HG03378 (cell line): ENCODE results near the gene TTN.
A peak's percentile ranks its signal among the peaks of the same experiment; 100 is the strongest.

Experiments used
- ATAC-seq: cut with Tn5 transposase; IDR thresholded peaks from one replicate; pipeline ENCODE4 v1.9.1; 2021; ENCODE audit warnings: mild to moderate bottlenecking, moderate library complexity; ENCODE audit not compliant: unreplicated experiment

Gene TTN

DNA sequence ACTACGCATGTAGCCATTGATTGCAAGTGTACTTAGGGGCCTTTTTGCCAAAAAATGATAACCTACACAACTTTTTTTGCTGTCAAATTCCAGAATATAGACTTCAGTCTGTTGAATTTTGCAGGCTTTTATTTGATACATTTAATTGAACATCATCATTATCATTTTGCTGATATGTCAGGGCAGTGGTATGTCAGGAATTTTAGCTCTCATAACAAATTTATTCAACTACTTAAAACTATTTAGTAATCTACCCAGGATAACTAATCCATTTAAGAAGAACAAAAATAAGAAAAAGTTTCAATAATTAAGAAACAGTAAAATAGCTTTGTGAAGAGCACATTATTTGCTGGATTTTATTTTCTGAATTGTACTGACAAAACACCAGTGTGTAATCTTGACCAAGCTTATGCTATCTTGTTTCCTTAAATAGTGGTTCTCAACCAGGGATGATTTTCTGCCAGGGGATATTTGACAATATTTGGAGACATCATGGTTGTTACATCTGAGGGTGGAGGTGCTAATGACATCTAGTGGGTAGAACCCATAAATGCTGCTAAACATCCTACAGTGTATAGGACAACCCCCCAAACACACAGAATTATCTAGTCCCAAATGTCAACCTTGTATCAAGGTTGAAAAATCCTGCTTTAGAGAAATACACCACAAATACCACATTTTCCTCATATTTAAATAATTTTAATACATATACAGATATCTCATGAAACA is 12.1 kb upstream of the TTN start:
- no peak for ATAC-seq

DNA sequence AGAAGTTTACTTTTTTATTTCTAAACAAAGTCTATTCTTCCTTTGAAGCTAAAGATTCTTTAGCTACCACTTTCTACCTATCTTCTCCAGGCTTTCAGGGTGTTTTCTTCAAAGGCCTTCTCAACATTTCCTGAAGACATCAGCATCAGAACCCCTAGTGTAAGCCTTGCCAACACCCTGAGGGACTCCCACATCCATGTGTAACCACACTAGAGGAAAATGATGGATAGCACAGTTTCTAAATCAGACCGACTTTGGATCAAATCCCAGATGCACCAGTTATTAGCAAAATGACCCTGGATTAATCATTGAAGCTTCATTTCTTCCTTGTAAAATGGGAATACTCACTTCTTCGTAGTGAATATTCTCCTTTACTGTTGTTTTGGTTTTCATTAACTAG is 4.7 kb upstream of the TTN start:
- ATAC-seq = no peak

DNA sequence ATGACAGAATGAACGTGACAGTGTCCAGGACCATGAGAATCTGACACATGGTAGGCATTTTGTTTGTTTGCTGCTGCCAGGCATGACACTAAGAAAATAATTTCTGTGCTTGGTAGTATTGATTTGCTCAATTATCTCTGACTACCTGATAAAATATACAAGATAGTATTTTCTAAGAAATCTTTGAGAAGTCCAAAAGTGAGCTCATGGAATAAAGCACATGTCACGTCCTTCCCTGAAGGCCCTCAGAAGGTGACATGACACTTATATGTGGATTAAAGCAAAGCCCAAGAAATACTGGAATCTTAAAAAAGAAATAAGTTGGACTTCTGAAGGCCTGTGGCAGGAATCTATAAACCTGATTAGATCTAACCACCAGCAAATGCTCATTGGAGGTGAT is 3.8 kb upstream of the TTN start:
- ATAC-seq = no peak

DNA sequence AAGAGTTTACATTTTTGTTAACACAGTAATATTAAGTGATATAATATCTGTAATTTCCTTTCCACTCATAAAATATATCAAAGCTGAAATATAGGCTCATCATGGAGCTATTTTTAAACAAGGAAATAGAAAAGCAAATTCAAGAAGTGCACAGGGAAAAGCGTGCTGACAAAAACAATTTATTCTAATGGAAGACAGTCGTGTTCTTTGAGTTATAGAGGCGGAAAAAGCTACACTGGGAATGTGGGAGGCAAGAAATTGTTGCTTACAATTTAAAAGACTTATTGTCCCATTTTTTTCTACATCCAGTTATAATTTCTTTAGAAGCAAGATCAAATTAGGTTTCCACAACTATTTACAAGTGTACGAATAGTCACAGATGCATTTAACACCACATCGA is 3.2 kb upstream of the TTN start:
- ATAC-seq = no peak

DNA sequence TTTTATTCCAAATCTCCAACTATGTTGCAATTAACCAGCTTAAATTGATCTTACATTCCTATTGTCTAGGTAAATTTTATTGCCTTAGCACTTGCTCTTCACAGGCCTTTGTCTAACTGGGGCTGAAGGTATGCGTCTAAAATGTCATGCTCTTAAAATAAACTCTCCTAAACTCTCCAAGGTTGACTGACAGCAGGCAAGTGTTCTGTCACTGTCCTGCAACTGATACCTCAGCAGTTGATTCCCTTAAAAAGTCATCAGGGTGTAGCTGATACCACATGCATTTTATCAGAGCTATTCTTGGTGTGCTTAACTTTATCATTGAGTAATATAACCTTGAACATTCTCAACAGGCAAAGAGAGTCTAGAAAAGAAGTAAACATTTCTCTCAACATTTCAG is 680 bp downstream of the TTN start:
- no peak for ATAC-seq

DNA sequence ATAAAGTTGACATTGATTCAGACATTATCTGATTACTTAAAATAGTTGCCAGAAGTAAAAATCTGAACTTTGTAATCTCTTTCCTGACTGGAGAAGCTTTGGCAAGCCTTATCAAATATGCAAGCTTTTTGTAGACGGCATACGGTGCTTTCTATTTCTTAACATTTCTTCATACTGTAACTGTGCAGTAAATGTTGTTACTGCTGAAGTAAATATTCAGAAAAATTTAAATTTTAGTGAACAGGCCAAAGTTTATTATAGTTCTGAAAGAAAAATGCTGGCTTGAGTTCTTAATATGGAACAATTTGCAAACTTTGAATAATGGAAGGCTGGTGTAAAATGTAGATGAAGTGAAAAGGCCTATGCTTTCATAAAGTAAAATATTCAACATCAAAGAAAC is 1.8 kb downstream of the TTN start:
- ATAC-seq = no peak

DNA sequence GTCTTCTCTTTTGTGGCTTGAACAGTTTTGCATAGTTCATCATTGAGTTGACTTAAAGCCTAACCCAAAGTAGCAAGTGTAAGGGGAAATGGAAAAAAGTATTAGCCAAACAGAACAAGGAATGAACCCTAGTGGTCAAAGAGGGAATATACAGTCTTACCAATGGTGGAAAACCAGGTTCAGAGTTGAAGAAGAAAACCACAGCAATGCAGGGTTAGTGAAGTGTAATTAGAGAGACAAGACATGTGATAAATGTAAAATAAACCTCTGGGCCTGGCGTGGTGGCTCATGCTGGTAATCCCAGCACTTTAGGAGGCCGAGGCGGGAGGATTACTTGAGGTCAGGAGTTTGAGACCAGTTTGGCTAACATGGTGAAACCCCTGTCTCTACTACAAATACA is 2.4 kb downstream of the TTN start:
- peak; percentile 80 for ATAC-seq

DNA sequence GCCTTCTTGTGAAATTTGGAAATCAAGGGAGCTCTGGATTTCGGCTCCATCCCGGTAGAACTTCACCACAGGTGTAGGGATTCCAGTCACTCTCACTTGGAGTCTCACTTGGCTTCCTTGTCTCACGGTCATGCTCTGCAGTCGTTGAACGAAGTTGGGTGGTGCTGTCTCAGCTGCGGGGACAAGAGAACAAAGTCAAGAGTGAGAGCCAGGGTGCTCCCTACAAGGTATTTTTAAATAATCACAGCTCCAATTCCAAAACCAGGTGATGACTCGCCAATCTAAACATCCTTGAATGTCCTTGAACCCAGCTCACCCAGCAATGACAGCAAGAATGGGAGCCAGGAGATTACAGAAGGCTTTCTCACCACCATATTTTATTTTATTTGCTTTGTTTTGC is 6.7 kb downstream of the TTN start:
- no peak for ATAC-seq

DNA sequence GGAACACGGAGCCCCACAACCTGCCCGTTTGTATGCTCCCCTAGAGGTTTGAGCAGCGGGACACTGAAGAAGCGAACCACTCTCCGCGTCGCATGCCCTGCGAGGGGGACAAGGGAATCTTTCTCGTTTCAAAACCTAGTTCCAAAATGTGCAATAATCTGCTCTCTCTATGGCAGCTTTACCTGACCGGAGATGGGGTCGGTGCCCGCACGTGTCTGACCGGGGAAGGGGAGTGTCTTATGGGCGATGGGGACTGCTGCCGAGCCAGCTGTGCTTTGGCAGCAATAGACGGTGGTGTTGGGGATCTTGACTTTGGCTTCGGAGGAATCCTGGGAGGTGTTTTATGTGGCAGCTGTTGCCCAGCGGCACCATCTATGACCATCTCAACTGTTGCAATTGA is 7.9 kb downstream of the TTN start:
- ATAC-seq = no peak

DNA sequence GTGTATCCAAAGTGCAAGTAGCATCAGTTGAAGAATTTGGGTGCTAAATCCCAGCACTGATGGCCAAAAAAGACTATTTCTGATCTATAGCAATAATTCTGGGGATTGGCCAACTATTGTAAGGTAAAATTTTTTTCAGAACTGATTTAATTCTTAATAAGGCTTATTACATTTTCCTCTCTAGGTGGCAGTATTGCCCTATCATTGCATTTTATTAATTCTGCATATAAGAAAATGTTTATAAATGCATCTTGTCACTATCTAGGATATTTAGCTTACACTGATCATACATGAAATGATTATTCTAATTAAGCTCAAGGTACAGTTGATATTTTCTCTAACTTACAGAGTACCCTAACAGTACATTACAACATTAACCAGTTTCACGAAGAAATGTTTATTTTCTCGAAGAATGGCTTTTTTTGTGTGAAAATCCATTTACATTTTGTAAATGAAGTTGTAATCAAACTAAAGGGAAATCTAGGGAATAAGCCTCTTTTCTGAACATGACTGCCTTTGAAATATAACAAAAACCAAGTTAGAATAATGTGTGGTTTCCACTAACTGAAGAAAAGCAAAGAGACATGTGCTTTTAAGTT is 11.0 kb downstream of the TTN start:
- no peak for ATAC-seq

DNA sequence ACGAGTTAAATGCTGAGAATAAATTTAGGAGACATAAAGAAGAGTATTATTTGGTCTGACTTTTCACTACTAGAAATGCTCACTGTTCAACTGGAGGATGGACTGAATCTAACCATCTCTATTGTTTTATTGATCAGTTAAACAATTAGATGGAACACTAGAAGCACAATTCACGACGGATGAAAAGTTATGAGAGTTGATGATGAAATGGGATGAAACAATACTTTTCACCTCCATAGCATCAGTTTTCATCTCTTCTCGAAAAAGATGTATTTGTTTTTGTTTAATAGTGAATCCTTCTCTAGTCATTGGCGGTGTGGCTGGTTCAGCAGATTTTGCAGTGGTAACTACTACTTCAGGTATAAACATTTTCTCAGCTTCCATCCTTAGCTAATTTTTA is 19.3 kb downstream of the TTN start:
- ATAC-seq = no peak

DNA sequence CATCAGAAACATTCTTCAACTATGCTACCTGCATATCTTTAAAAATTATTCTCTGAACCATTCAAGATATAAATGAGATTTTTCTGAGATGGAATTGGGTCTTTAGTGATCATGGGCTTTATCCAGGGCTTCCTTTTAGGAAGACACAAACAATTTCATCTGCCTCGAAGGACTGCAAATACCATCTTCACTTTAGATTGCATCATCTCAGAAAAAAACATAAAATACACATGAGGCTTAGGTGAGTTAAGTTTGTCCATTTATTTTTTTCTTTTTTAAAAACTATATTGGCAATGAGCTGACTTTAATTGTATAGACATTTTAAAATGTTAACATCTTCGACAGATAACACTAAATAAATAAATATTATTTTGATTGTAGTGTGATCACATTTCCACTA is 20.1 kb downstream of the TTN start:
- no peak for ATAC-seq

DNA sequence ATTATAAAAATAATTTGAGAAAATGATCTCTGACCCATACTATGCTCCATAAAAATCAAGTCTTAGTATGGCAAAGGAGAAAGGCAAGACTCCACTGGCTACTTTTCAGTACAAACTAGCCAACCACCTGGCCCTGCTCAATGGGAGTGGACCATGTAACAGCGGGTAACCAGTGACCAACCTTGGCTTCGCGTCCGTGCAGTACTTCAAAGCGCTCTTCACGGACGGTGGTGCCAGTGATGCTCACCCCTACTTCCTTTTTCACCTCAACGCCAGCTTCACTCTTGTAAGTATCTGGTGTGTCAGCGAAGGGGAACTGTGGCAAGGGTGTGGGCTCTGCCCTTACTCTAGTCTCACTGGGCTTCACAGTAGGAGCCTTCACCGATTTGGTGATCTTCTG is 23.3 kb downstream of the TTN start:
- no peak for ATAC-seq

DNA sequence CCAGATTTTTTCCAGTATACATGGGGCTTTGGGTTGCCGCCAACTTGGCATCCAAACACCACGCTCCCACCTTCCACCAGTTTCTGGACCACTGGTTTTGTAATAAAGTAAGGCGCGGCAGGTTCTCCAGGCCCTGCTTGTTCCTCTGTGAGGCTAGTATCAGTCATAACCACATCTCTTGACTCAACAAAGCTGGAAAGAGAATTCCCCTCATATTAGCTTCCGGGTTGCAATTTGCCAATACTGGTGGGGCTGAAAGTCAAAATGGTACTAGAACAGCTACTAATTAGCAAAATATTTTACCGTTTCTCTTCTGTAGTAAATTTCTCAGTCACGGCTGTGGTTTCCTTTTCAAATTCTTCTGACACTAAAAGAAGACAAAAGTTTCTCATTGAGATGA is 25.0 kb downstream of the TTN start:
- ATAC-seq = no peak

DNA sequence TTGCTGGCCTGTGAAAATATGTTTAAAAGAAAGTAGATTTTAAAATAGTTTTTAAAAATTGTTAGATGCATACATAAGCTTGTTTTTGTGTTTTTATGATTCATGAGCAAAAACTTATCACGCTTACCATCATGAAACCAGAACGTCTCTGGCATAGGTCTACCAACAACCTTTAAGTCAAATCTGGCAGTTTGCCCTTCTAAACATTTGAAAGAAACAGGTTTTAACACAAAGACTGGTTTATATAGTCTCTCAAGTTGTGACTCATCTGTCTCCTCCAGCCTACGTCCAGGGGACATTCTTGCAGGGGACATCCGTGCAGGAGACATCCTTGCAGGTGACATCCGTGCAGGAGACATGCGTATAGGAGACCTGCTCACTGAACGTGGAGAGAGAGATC is 29.6 kb downstream of the TTN start:
- no peak for ATAC-seq

DNA sequence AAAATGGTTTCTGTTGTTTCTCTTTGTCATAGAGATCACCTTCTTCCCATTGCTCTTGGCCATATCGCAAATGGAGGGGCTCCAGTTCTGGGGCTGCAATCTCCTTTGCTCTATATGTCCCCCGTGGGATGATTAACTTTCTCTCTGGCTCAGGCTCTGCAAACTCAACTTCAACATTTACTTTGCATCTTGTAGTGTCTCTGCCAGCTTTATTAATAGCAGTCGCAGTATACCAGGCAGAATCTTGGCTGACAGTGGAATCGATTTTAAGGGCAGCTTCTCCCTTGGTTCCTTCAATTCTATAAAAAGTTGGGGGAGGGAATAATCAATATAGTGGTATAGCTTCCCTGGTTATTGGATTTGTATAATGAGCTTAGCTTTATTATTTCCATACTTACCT is 30.5 kb downstream of the TTN start:
- no peak for ATAC-seq

DNA sequence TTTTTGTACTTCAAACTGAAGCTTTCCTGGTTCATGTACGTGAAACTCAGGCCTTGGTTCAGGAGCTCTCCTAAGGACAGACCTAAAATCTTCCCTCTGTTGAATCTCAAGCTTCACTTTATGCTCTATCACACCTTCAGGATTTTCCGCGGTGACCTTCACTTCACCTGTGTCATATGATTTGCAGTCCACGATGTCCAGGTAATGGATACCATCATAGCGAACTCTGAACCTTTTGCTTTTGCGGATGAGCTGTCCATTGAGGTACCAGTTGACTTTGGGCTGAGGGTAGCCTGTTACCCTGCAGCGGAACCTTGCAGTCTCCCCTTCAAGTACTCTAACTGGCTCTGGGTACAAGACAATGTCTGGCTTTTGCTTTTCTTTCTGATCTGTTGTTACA is 31.2 kb downstream of the TTN start:
- no peak for ATAC-seq

DNA sequence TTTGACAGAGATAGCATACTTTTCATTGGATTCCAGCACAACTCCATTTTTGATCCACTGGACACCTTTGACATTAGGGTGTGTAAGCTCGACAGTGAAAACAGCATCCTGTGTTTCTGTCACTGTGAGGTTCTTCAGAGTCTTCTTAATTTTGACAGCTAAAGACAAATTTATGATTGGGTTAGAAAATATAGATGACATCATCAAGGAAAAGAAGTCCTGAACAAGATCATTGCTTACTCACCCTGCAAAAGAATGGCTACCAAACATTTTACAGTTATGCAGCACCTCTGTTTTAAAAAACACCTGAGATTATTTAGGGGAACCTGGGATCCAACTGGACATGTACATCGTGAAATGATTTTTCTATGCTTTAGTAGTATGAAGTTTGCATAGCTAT is 36.7 kb downstream of the TTN start:
- no peak for ATAC-seq

DNA sequence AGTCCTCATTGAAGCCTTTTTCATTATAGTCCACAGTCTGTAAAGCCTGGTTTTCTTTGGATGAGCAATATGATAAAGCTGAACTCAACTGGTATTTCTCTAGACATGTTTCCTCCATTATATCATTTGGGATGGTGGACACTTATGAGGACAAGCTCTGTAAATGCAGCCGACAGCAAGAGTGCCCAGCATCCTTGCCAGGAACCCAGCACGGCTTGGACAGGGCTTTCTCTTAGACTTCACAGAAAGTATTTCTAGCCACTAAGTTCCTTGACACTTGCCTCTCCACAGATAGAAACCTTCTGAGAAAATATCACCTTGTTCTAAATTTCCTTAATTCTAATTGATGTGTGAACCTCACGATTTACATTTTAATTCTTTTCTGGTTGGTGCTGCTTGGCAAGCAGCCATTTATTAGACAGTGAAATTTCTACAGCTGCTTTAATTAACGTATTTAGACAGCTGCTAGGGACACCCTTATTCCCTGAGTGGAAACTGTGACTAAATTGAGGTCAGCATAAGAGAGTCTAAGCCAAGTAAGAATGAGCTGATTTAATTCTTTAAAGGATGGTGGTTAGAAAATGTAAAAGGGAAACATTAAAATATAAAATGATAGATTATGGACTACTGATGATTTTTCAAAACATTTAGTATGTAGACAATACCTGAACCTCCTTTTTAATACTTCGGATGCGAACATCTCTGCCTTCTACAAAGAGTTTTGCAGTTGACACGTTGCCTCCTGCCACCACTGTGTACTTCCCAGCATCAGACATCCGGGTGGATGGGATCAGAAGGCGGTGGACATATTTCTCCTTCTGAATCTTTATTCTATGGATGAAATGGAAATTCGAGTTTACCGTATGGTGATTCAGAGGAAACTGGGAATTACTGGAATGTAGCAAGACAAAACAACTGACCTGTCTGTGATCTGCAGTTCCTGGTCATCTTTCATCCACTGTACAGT is 39.8 kb downstream of the TTN start:
- ATAC-seq = no peak

DNA sequence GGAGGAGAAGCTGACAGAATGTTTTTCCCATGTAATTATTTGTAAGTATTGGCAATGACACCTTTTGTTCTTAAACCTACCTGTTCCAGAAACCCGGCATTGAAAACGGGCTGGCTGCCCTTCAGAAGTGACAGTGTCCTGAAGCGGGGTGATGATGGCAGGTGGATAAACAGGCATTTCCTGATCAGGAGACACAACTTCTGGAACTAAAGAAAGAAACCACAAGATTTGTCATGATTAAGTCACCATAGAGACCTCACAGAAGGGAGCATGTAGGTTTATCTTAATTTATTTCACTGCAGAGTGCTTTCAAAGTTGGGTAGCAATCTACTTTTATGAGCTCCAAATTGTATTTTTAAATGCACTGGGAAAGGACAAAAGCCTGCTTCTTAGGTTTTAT is 43.1 kb downstream of the TTN start:
- no peak for ATAC-seq

DNA sequence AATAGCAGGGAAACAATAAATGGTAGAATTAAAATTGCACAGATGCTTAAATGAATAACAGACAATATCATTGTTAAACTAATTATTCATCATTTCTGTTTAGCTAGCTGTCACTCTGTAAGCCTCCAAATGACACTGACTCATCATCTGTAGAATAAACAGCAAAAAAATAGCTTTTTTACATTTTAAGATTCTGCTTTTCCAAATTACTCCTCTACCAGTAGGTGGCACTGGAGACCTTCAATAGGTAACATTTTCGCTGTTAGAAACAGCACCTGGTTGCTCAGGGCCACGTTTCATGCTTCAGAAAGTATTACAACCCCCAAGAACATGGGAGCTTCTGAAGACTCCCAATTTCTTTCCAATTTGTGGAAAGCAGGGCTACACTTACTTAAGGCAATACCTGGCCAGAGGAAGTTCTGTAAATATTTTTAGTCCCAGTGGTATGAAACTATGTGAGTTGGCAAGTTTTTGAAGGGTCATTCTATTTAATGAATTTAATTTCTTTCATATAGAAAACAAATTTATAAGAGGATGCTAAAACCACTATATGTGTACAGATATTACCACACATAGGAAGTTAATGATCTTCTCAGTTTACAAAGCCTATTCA is 45.4 kb downstream of the TTN start:
- ATAC-seq = peak; percentile 68

DNA sequence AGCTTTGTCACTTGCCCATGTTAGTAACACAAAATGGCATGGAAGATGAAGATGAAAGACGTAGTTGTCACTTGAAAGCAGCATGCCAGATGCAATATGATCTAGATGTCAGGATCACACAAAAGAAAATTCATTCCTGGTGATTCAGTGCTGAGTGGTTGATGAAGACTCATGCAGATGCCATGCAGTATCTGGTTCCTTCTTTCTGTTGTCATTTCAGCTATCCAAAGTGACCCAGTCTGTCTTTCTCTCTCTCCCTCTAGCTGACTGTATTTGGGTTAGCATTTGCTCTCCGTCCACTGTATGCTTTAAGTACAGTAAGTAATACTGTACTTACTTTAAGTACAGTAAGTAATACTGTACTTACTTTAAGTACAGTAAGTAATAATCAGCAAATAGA is 50.4 kb downstream of the TTN start:
- ATAC-seq = no peak
